Central memory CD8-positive, alpha-beta T cell (primary cell): ENCODE measurements around the gene SLC13A1.

Experiments used
- ATAC-seq: fragments of 150-1000 bp; cut with Tn5 transposase; replicated peaks from 2 replicates; pipeline ENCODE4 v1.10.0; 2022; ENCODE audit warnings: mild to moderate bottlenecking, moderate FRiP score, moderate number of reproducible peaks; ENCODE audit not compliant: poor library complexity, severe bottlenecking; ENCODE audit errors: extremely low read depth
- DNase-seq, 2 donors: peaks; one replicate each; pipeline ENCODE4 v3.0.0; 2021; ENCODE audit warnings: low spot score in 2 of 2
- H3K27ac Mint-ChIP-seq: one replicate; pipeline ENCODE4 v1.8.0; 2022; ENCODE audit warnings: low read depth, mild to moderate bottlenecking, moderate library complexity, mixed read lengths
- H3K27me3 Mint-ChIP-seq: one replicate; pipeline ENCODE4 v1.8.0; 2022; ENCODE audit warnings: mixed read lengths
- H3K36me3 Mint-ChIP-seq: one replicate; pipeline ENCODE4 v1.8.0; 2022; ENCODE audit warnings: mild to moderate bottlenecking, moderate library complexity, mixed read lengths; ENCODE audit not compliant: insufficient read depth
- H3K4me1 Mint-ChIP-seq: one replicate; pipeline ENCODE4 v1.8.0; 2022; ENCODE audit warnings: mixed read lengths
- H3K4me3 Mint-ChIP-seq: one replicate; pipeline ENCODE4 v1.8.0; 2022; ENCODE audit warnings: mild to moderate bottlenecking, moderate library complexity, mixed read lengths
- H3K9me3 Mint-ChIP-seq: one replicate; pipeline ENCODE4 v1.8.0; 2022; ENCODE audit warnings: mixed read lengths

Gene SLC13A1

DNA sequence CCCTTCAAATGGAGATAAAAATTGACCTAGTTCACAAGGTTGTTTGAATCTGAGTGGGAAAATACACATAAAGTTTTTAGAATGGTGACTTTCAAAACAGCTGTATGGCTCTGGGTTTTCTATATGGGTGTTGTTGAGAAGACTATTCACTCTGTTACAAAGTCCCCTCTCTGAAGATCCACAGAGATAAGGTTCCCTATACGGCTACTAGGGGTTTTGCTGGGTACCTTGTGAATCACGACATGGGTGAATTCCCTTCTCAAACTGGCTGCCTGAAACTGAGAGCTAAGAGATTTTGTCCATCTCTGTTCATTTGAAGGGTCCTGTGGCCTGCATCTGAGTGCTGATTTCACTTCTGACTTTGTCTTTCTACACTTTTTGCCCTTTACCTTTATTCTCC lies 11.8 kb upstream of the SLC13A1 start:
- Mint-ChIP-seq H3K9me3 (peaks cover 12% of the 10 kb centered on the region), H3K27ac (no peak overlapping the region)

DNA sequence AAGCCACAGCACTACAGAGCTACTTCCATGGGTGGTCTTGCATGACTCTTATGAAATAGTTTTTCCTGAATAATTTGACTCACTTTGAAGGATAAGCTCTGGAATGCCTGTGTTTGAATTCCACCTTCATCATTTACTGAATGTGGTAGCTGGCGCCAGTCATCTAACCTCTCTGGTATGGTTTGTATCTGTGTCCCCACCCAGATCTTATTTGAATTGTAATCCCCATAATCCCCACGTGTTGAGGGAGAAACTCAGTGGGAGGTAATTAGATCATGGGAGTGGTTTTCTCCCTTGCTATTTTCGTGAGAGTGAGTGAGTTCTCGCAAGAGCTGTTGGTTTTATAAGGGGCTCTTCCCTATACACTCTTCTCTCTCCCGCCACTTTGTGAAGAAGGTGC lies 11.2 kb upstream of the SLC13A1 start:
- DNase-seq, result no peak
- no peak for ATAC-seq
- H3K36me3 Mint-ChIP-seq, result peaks cover 2% of the 10 kb centered on the region
- H3K27ac Mint-ChIP-seq, result no peak overlapping the region
- H3K27me3 Mint-ChIP-seq, result no peaks in the 10 kb centered on the region
- peaks cover 15% of the 10 kb centered on the region for H3K9me3 Mint-ChIP-seq
- H3K4me3 Mint-ChIP-seq, result no peak overlapping the region
- no peaks in the 10 kb centered on the region for H3K4me1 Mint-ChIP-seq

More for the DNA sequence above, 11.8 kb upstream of the SLC13A1 start:
- H3K4me1 Mint-ChIP-seq, result no peaks in the 10 kb centered on the region
- H3K27me3 Mint-ChIP-seq, result no peaks in the 10 kb centered on the region
- ATAC-seq (no peak), DNase-seq (no peak)
- H3K4me3 Mint-ChIP-seq, result no peak overlapping the region
- peaks cover 2% of the 10 kb centered on the region for H3K36me3 Mint-ChIP-seq

GRCh38 chr7:123209786-123210185 lies 10.0 kb upstream of the SLC13A1 start:
- H3K4me3 Mint-ChIP-seq, result no peak overlapping the region
- peaks cover 2% of the 10 kb centered on the region for H3K36me3 Mint-ChIP-seq
- H3K4me1 Mint-ChIP-seq, result no peaks in the 10 kb centered on the region
- no peak for ATAC-seq
- no peak for DNase-seq
- H3K27me3 Mint-ChIP-seq, result no peaks in the 10 kb centered on the region
- peaks cover 16% of the 10 kb centered on the region for H3K9me3 Mint-ChIP-seq
- H3K27ac Mint-ChIP-seq, result no peak overlapping the region

GRCh38 chr7:123208793-123209192 lies 9.0 kb upstream of the SLC13A1 start:
- no peak overlapping the region for H3K27ac Mint-ChIP-seq
- no peak for DNase-seq
- no peaks in the 10 kb centered on the region for H3K27me3 Mint-ChIP-seq
- no peaks in the 10 kb centered on the region for H3K4me1 Mint-ChIP-seq
- no peaks in the 10 kb centered on the region for H3K36me3 Mint-ChIP-seq
- no peak for ATAC-seq
- no peak overlapping the region for H3K4me3 Mint-ChIP-seq
- peaks cover 16% of the 10 kb centered on the region for H3K9me3 Mint-ChIP-seq

- H3K4me1 Mint-ChIP-seq, result no peaks in the 10 kb centered on the region
- H3K27ac Mint-ChIP-seq, result no peak overlapping the region
- H3K9me3 Mint-ChIP-seq, result peaks cover 16% of the 10 kb centered on the region
- ATAC-seq, result no peak
- H3K36me3 Mint-ChIP-seq, result no peaks in the 10 kb centered on the region
- no peaks in the 10 kb centered on the region for H3K27me3 Mint-ChIP-seq
- DNase-seq, result no peak
- no peak overlapping the region for H3K4me3 Mint-ChIP-seq
These were observed 4.6 kb upstream of the SLC13A1 start for GRCh38 chr7:123204206-123204835.

DNA sequence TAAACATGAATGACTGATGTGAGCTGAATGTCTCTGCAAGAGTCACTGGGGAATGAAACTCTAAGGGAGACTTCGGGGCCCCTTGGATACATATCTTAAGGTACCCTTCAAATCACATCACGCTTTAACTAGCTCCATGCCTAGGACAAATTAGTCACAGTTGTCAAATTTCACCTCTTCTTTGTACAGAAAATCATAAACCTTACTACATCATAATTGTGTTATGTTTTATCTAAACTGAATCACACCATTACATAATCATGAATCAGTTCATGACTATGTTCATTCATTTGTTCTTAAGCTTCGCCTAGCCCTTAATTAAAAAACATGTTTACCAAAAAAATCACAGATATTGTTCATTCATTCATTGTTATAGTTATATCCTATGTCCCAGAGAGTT lies 2.1 kb upstream of the SLC13A1 start:
- H3K4me1 Mint-ChIP-seq, result no peaks in the 10 kb centered on the region
- no peaks in the 10 kb centered on the region for H3K36me3 Mint-ChIP-seq
- no peak overlapping the region for H3K27ac Mint-ChIP-seq
- peaks cover 6% of the 10 kb centered on the region for H3K9me3 Mint-ChIP-seq
- no peak overlapping the region for H3K4me3 Mint-ChIP-seq
- ATAC-seq, result no peak
- no peaks in the 10 kb centered on the region for H3K27me3 Mint-ChIP-seq
- DNase-seq, result no peak

GRCh38 chr7:123198668-123199652 lies 809 bp downstream of the SLC13A1 start:
- Mint-ChIP-seq H3K36me3 (no peaks in the 10 kb centered on the region), H3K9me3 (peaks cover 2% of the 10 kb centered on the region), H3K4me1 (no peaks in the 10 kb centered on the region), H3K27ac (no peak overlapping the region), H3K27me3 (no peaks in the 10 kb centered on the region), H3K4me3 (no peak overlapping the region)
- DNase-seq (no peak), ATAC-seq (no peak)

DNA sequence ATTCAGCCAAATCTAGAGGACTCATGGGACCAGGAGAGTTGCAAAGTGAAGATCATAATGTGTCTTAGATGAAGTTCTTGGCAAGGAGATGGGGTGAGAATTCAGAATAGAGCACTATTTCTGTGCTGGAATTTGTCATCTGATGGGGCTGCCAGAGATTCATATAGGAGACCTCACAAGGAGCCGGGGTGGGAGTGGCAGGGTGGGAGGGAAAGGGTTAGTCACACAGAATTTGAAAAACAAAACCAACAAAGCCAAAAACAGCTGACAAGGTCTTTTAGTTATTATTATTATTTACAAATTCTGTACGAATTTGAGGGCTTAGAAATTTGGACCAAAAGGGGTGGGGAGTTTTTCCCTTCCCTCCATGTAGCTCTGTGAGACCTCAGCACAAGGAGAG lies 1.7 kb downstream of the SLC13A1 start:
- no peaks in the 10 kb centered on the region for H3K36me3 Mint-ChIP-seq
- H3K4me1 Mint-ChIP-seq, result no peaks in the 10 kb centered on the region

GRCh38 chr7:123193235-123193634 lies 6.5 kb downstream of the SLC13A1 start:
- Mint-ChIP-seq H3K4me1 (no peaks in the 10 kb centered on the region), H3K9me3 (peaks cover 7% of the 10 kb centered on the region)
- ATAC-seq, result no peak

More for the DNA sequence above, 1.7 kb downstream of the SLC13A1 start:
- DNase-seq (no peak), ATAC-seq (no peak)
- peaks cover 7% of the 10 kb centered on the region for H3K9me3 Mint-ChIP-seq
- no peaks in the 10 kb centered on the region for H3K27me3 Mint-ChIP-seq
- H3K27ac Mint-ChIP-seq, result no peak overlapping the region
- H3K4me3 Mint-ChIP-seq, result no peak overlapping the region

GRCh38 chr7:123191132-123191531 lies 8.6 kb downstream of the SLC13A1 start:
- ATAC-seq, result no peak
- Mint-ChIP-seq H3K27ac (no peak overlapping the region), H3K9me3 (peaks cover 7% of the 10 kb centered on the region), H3K36me3 (no peaks in the 10 kb centered on the region), H3K27me3 (no peaks in the 10 kb centered on the region), H3K4me1 (no peaks in the 10 kb centered on the region), H3K4me3 (no peak overlapping the region)
- DNase-seq, result no peak

More at GRCh38 chr7:123193235-123193634, 6.5 kb downstream of the SLC13A1 start:
- H3K27ac Mint-ChIP-seq, result no peak overlapping the region
- no peaks in the 10 kb centered on the region for H3K27me3 Mint-ChIP-seq
- no peak overlapping the region for H3K4me3 Mint-ChIP-seq
- H3K36me3 Mint-ChIP-seq, result no peaks in the 10 kb centered on the region
- DNase-seq, result no peak

GRCh38 chr7:123190109-123190831 lies 9.5 kb downstream of the SLC13A1 start:
- ATAC-seq, result no peak
- no peak for DNase-seq
- H3K9me3 Mint-ChIP-seq, result peaks cover 7% of the 10 kb centered on the region
- no peak overlapping the region for H3K4me3 Mint-ChIP-seq
- H3K4me1 Mint-ChIP-seq, result no peaks in the 10 kb centered on the region
- H3K27me3 Mint-ChIP-seq, result no peaks in the 10 kb centered on the region
- no peak overlapping the region for H3K27ac Mint-ChIP-seq
- H3K36me3 Mint-ChIP-seq, result no peaks in the 10 kb centered on the region

DNA sequence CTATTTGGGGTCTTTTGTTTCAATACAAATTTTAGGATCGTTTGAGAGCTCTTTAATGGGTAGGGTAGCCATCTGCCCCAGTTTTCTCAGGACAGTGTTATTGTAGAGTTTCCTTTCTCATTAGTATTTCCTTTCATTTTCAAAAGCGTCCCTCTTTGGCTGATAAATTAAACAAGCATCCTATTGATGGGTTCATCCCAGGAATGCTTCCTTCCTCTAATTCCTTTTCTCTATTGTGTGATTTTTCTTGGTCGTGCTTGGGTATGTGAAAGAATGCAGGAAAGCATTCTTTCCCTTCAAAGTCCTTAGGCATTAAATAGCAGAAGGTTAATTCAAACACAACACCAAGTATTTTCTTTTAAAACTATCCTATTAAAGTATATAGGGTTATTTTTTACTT lies 14.0 kb downstream of the SLC13A1 start:
- ATAC-seq (no peak), DNase-seq (no peak)
- H3K36me3 Mint-ChIP-seq, result no peaks in the 10 kb centered on the region
- H3K27ac Mint-ChIP-seq, result no peak overlapping the region
- H3K27me3 Mint-ChIP-seq, result no peaks in the 10 kb centered on the region
- H3K4me3 Mint-ChIP-seq, result no peak overlapping the region
- peaks cover 11% of the 10 kb centered on the region for H3K9me3 Mint-ChIP-seq
- no peaks in the 10 kb centered on the region for H3K4me1 Mint-ChIP-seq
